Measurements from ENCODE around the gene TSGA10IP.

- TF ChIP-seq CTCF (IDR thresholded peaks at IDR 0.05; ENCODE audit: low read length): no peak
- TF ChIP-seq EZH2 (IDR thresholded peaks at IDR 0.05; ENCODE audit: borderline replicate concordance, low read length): no peak
Observed at GRCh38 chr11:65981101-65981740, 35.9 kb downstream of the TSGA10IP start.
